ENCODE results near the gene RXFP1. TPM values are rescaled to one million over a fixed set of nuclear protein-coding genes. Genes with fewer than 3 reads are reported as not detected.

RXFP1 gene
- not detected for total RNA-seq
- not detected for total RNA-seq (2013)

- H3K27me3 ChIP-seq (ENCODE audit: control insufficient read depth, insufficient read depth, low read length): no peaks in the 10 kb centered on the region
- H3K9me3 ChIP-seq (ENCODE audit: control insufficient read depth, insufficient read depth, low read length): no peaks in the 10 kb centered on the region
- ATAC-seq: no peak
- no peak for DNase-seq
- H3K4me1 ChIP-seq (ENCODE audit: control insufficient read depth, insufficient read depth, low read length): no peaks in the 10 kb centered on the region
- intact Hi-C loops (cut with micrococcal nuclease): no loop called here
- H3K27ac ChIP-seq (ENCODE audit: low read length): no peak within 1 kb of the TSS
- H3K36me3 ChIP-seq (ENCODE audit: control insufficient read depth, insufficient read depth, low read length): no peaks in the 10 kb centered on the region
- H3K36me3 Mint-ChIP-seq: no peaks in the 10 kb centered on the region
- peaks cover 0 to 2% of the 10 kb centered on the region in 2 donors for H3K9me3 Mint-ChIP-seq
- H3K4me1 Mint-ChIP-seq: no peaks in the 10 kb centered on the region
- no peaks in the 10 kb centered on the region for H3K27me3 Mint-ChIP-seq (ENCODE audit: low read depth in 2 of 2)
- no peak within 1 kb of the TSS for H3K27ac Mint-ChIP-seq
- no peak for TF ChIP-seq CTCF (IDR thresholded peaks at IDR 0.05)
- WGBS (ENCODE audit: insufficient coverage): 68% methylated on average over 11 of the region's 11 CpGs
- H3K4me3 Mint-ChIP-seq: no peak within 1 kb of the TSS
- no peak within 1 kb of the TSS for H3K4me3 ChIP-seq (ENCODE audit: low read length)
These were observed at the start of gene RXFP1 for GRCh38 chr4:158521484-158522088. Gene RXFP1 (plus strand): TSS chr4:158521882. CDS start chr4:158521977, 95 bp downstream.

GRCh38 chr4:158481811-158482210 is 39.9 kb upstream of the RXFP1 start:
- Mint-ChIP-seq H3K4me1 (no peaks in the 10 kb centered on the region), H3K4me3 (no peak overlapping the region), H3K27ac (no peak overlapping the region), H3K36me3 (peaks cover 7% of the 10 kb centered on the region), H3K27me3 (ENCODE audit: low read depth in 2 of 2) (no peaks in the 10 kb centered on the region), H3K9me3 (peaks cover 5% of the 10 kb centered on the region in 2 donors)
- ATAC-seq: no peak
- no peak overlapping the region for H3K27ac ChIP-seq (ENCODE audit: low read length)
- DNase-seq: no peak
- intact Hi-C loops (cut with micrococcal nuclease): no loop called here
- H3K36me3 ChIP-seq (ENCODE audit: control insufficient read depth, insufficient read depth, low read length): no peaks in the 10 kb centered on the region
- H3K9me3 ChIP-seq (ENCODE audit: control insufficient read depth, insufficient read depth, low read length): peaks cover 2% of the 10 kb centered on the region
- TF ChIP-seq CTCF (IDR thresholded peaks at IDR 0.05): no peak
- H3K4me1 ChIP-seq (ENCODE audit: control insufficient read depth, insufficient read depth, low read length): no peaks in the 10 kb centered on the region
- H3K27me3 ChIP-seq (ENCODE audit: control insufficient read depth, insufficient read depth, low read length): no peaks in the 10 kb centered on the region
- no peak overlapping the region for H3K4me3 ChIP-seq (ENCODE audit: low read length)

GRCh38 chr4:158484173-158484885 is 37.4 kb upstream of the RXFP1 start:
- H3K4me1 Mint-ChIP-seq: no peaks in the 10 kb centered on the region
- peaks cover 7% of the 10 kb centered on the region for H3K36me3 Mint-ChIP-seq
- no peaks in the 10 kb centered on the region for H3K27me3 ChIP-seq (ENCODE audit: control insufficient read depth, insufficient read depth, low read length)
- no peak overlapping the region for H3K27ac Mint-ChIP-seq
- no peaks in the 10 kb centered on the region for H3K36me3 ChIP-seq (ENCODE audit: control insufficient read depth, insufficient read depth, low read length)
- ATAC-seq (no peak), DNase-seq (no peak)
- H3K4me1 ChIP-seq (ENCODE audit: control insufficient read depth, insufficient read depth, low read length): no peaks in the 10 kb centered on the region
- TF ChIP-seq CTCF (IDR thresholded peaks at IDR 0.05): no peak
- no peak overlapping the region for H3K4me3 Mint-ChIP-seq
- 67% methylated on average over 4 of the region's 4 CpGs for WGBS (ENCODE audit: insufficient coverage)
- no peak overlapping the region for H3K4me3 ChIP-seq (ENCODE audit: low read length)
- intact Hi-C loops (cut with micrococcal nuclease): no loop called here
- H3K9me3 Mint-ChIP-seq: peaks cover 9 to 16% of the 10 kb centered on the region in 2 donors
- no peaks in the 10 kb centered on the region for H3K27me3 Mint-ChIP-seq (ENCODE audit: low read depth in 2 of 2)
- H3K9me3 ChIP-seq (ENCODE audit: control insufficient read depth, insufficient read depth, low read length): peaks cover 2% of the 10 kb centered on the region
- no peak overlapping the region for H3K27ac ChIP-seq (ENCODE audit: low read length)

- Histone ChIP-seq H3K9me3 (ENCODE audit: control insufficient read depth, insufficient read depth, low read length) (no peaks in the 10 kb centered on the region), H3K4me1 (ENCODE audit: control insufficient read depth, insufficient read depth, low read length) (no peaks in the 10 kb centered on the region), H3K36me3 (ENCODE audit: control insufficient read depth, insufficient read depth, low read length) (no peaks in the 10 kb centered on the region), H3K27ac (ENCODE audit: low read length) (no peak overlapping the region), H3K4me3 (ENCODE audit: low read length) (no peak overlapping the region), H3K27me3 (ENCODE audit: control insufficient read depth, insufficient read depth, low read length) (no peaks in the 10 kb centered on the region)
- Mint-ChIP-seq H3K9me3 (peaks cover 4 to 12% of the 10 kb centered on the region in 2 donors), H3K27me3 (ENCODE audit: low read depth in 2 of 2) (no peaks in the 10 kb centered on the region), H3K4me1 (no peaks in the 10 kb centered on the region), H3K4me3 (no peak overlapping the region), H3K27ac (no peak overlapping the region), H3K36me3 (no peaks in the 10 kb centered on the region)
- DNase-seq (no peak), ATAC-seq (no peak)
- no peak for TF ChIP-seq CTCF (IDR thresholded peaks at IDR 0.05)
- intact Hi-C loops (cut with micrococcal nuclease): no loop called here
These were observed 31.1 kb upstream of the RXFP1 start for GRCh38 chr4:158490629-158491028.
